ENCODE data around the gene RYR1.
"Not testable (repeated sequence)": the region's sequence is repeated elsewhere in the genome, so short reads cannot be mapped to it uniquely, and the experiment has no call there.

The RYR1 gene

DNA sequence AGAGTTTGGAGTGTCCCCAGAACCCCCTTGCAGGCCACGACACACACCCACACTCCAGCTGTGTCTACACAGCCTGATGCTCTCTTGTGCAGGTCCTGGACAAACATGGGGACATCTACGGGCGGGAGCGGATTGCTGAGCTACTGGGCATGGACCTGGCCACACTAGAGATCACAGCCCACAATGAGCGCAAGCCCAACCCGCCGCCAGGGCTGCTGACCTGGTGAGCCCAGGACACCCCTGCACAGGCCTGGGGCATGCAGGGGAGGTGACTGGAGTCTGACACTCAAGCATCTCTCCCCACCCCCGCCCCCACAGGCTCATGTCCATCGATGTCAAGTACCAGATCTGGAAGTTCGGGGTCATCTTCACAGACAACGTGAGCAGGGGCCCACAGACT, 144.3 kb downstream of the RYR1 start:
- no peak for DNase-seq

DNA sequence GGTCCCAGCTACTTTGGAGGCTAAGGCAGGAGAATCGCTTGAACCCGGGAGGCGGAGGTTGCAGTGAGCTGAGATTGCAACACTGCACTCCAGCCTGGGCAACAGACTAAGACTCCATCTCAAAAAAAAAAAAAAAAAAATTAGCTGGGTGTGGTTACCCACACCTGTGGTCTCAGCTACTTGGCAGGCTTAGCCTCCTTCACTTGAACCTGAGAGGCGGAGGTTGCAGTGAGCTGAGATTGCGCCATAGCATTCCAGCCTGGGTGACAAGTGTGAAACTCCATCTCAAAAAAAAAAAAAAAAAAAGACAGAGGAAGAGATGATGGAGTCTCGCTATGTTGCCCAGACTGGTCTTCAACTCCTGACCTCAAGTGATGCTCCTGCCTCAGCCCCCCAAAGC, 145.8 kb downstream of the RYR1 start:
- not testable (repeated sequence) for DNase-seq

DNA sequence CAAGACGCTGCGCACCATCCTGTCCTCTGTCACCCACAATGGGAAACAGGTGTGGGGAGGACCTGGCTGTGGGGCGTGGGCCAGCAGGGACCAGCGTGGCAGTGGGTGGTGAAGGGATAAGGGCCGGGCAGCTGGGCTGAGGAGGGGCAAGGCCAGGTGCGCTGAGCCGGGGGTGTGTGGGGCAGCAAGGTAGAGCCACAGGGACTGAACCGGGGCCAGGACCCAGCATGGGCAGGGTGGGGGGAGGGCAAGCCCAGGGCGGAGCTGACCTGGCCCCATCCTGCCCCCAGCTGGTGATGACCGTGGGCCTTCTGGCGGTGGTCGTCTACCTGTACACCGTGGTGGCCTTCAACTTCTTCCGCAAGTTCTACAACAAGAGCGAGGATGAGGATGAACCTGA, 146.6 kb downstream of the RYR1 start:
- DNase-seq: no peak

DNA sequence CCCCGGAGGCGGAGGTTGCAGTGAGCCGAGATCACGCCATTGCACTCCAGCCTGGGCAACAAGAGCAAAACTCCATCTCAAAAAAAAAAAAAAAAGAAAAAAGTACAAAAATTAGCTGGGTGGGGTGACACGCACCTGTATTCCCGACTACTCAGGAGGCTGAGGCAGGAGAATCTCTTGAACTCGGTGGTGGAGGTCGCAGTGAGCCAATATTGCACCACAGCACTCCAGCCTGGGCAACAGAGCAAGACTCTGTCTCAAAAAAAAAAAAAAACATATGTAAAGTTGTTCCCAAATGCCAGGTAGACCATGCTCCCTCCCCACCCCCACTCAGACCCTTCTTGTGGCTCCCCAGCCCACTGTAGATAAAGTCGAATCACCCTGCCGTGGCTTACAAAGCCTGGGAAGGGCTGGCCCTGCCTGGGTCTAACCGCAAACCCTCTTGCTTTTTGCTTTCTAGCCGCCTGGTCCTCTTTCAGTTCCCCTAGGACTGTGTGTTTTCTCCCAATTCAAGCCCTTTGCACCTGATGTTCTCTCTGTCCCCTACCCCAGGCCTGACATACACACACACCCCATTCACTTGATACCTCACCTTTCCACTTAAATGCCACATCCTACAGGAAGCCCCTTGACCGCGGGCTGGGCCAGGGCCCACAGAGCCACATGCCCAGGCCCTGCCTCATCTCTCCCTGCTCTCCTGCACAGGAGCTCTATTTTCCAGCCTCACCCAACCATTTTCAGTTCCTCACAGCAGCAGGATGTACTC, 149.9 kb downstream of the RYR1 start:
- no peak for DNase-seq

DNA sequence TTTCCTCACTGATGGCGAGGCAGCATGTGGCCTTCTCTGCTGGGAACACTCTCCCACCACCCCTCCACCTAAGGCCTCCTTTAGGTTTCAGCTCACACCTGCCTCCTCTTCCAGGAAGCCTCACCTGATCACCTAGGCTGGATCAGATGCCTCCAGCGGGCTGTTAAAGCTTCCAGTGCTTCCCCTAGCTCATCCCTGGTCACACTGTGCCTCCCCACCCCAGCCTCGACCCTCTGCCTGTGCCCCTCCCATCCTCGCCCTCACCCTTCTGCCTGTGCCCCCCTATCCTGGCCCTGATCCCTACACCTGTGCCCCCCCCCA, 150.5 kb downstream of the RYR1 start:
- no peak for DNase-seq

DNA sequence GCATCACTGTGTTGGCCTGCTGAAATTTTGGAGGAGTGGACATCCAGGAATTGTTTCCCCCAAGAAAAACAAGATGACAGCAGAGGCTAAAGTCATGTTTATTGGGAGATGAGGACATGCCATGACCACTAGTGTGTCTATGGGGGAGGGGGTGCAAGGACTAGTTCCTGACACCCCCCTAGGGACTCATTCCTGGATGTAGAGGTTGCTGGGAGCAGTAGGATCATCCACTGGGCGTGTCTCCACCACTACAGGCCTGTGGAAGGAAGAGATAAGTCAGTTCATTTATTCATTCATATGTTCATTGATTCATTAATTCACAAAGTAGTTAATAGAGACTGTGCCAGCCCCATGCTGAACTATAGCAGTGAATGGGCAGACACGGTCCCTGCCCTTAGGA, 154.1 kb downstream of the RYR1 start:
- DNase-seq: no peak

DNA sequence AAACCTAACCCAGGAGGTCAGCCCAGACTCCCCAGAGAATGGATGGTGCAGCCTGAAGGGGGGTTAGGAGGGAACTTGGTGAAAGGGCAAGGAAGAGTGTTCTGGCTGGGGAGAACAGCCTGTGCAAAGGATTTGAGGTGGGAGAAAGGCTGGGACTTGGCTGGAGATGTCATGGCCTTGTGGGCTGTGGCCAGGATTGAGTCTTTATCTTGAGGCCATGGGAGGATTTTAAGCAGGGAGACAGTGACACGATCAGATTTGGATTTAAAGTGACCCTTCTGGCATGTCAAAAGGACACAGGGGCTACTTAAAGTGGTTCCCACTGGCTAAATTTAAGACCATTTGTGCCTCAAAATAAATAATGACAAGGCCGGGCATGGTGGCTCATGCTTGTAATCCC, 154.6 kb downstream of the RYR1 start:
- no peak for DNase-seq

DNA sequence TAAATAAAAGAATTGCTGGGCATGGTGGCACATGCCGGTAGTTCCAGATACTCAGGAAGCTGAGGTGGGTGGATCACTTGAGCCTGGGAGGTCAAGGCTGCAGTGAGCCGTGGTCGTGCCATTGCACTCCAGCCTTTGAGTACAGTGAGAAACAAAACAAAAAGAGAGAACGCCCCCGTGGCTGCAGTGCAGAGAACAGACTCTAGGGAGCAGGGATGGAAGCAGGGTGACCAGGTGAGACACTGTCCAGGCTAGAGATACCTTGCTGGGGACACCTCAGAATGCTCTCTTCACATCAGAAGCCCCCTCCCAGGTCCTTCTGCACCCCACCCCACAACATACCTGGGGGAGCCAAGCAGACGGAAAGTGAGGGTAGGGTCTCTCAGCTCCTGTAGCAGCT, 159.4 kb downstream of the RYR1 start:
- no peak for DNase-seq

DNA sequence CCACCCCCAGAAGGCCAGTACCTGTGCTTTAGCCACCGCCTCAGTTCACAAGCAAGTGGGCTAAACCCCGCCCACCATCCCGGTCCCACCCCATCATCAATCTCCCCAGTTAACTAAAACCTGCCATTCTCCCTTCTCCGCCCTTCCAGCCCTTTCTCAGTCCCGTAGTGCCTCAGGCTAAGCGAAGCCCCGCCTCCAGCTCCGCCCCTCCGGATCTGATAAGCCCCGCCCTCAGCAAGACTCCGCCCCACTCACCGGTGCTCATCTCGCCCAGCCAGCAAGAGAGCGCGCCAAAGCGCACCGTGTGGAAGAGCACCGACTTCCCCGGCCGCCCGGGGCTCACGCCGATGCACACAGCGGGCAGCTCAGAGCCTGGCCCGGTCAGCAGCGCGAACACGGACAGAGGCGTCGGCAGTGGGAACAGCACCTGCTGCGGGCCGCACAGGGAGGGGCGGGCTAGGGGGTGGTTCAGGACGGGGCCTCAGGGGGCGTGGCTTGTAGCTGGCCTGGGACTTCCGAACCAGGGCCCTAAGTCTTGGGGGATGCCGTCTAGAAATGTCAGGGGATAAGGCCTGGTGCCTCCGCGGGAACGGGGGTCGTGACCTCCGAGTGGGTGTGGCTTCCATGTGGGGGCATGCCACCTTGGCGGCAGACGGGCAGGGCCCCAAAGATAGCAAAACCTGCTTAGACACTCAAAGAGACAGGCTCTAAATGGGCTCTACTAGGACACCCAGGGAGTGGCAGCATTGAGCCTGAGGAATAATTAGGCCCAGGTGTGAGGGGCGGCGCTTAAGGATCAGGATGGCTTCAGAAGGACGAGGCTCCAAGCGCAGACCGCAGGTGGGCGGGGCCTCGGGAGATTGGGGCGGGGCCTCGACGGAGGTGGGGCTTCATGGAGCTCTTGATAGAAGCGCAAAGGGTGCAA, 162.8 kb downstream of the RYR1 start:
- peak; percentile 53 for DNase-seq

DNA sequence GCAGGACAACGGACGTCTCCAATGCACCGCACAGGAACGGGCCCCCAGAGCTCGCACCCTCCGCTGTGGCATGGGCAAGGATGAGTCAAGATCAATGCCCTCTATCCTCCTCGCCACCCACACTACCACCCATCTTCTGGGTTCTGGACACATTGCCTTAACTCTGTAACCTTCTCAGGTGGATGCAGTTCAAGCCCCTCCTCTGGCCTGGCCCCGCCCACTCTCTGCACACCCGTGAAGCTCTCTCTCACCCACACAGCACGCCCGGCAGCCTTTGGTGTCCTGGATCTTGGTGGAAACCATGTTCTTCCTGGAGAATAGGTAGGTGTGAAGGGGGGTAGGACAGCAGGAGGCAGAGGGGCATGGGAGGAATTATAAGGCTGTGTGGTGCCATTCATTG, 163.6 kb downstream of the RYR1 start:
- DNase-seq: no peak

DNA sequence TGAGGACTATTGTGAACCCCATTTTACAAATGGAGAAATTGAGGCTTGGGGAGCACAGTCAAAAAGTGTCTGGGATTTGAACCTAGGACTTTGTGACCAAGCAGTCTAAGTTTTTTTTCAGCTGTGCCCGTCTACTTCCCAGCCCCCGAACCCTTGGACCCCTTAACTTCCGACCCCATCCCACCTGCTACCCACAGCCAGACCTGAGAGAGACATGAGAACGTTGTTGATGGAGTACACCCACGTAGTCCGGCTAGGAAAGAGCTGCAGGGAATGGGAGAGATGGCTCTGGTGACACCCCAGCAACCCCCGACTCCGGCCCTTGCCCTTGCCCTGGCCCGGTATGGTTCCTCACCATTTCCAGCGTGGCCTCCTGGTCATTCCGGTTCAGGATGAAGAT, 166.2 kb downstream of the RYR1 start:
- no peak for DNase-seq

DNA sequence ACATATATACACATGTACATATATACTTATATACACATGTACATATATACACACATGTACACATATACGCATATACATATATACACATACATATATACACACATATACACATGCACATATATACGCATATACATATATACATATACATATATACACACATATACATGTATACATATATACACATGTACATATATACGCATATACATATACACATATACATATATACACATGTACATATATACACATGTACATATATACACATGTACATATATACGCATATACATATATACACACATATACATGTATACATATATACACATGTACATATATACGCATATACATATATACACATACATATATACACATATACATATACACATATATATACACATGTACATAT, 169.4 kb downstream of the RYR1 start:
- not testable (repeated sequence) for DNase-seq

DNA sequence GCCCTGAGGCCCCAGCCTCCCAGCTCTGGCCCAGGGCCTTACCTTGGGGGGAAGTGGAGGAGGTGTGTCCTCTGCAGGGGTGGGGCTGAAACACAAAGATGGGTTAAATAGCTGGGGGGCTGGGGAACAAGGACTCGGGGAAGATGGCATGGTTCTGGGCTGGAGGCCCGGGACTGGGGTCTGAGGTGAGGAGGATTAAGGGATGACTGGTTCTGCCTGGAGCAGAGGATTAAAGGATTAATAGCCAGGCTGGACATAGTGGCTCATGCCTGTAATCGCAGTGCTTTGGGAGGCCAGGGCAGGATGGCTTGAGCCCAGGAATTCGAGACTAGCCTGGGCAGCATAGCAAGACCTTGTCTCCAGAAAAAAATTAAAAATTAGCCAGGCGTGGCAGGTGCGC, 172.6 kb downstream of the RYR1 start:
- DNase-seq: no peak

DNA sequence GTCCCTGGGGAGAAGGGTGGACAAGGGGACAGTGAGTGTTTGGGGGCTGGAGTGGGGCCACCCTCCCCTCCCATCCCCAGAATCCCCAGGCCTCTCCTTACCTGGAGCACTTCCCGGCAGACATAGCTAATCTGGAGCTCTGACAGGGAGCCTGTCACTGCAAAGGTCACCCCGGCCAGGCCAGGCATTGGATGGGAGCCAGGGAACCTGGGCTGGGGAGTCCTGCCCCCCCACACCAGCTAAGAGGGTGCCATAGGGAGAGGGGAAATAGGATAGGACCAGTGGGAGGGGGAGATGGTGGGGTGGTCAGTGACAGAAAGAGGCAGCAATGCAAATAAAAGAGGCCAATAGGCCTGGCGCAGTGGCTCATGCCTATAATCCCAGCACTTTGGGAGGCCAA, 180.8 kb downstream of the RYR1 start:
- DNase-seq: no peak

DNA sequence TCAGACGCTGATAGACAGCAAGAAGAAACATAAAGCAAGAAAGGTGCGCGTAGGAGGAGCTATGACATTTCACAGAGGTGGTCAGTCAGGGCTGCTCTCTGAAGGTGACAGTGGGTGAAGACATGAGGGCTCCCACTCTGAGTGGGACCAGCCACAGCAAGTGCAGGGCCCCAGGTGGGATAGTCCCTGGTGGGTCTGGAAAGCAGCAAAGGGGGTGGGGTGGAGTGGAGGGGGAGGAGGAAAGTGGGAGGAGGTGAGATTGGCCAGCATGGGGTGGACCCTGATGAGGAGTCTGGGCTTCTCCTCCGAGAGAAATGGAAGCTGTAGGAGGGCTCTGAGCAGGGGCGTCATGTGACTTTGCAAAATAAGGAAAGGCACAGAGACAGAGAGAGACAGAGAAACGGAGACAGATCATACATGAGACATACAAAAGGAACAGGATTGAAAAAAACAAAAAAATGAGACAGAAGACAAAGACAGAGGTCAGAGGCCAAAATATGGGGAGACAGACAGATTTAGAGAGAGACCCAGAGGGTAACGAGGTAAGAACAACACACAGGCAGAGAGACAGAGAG, 181.6 kb downstream of the RYR1 start:
- DNase-seq: no peak

DNA sequence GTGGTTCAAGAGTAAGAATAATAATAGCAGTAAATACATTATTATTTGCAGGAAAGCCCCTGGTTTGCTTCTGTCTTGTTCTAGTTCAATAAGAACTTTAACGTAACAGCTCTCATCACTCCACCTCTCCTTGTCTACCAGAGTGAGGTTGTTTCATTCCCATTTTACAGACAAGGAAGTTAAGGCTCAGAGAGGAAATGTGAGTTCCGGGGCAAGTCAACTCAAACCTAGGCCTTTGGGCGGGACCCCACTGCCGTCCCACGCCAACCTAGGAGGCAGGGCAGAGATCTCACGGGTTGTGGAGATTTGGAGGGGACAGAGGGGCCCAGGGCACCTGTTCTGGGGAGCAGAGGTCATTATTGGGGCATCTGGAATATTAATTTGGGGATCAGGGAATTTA, 182.8 kb downstream of the RYR1 start:
- no peak for DNase-seq

DNA sequence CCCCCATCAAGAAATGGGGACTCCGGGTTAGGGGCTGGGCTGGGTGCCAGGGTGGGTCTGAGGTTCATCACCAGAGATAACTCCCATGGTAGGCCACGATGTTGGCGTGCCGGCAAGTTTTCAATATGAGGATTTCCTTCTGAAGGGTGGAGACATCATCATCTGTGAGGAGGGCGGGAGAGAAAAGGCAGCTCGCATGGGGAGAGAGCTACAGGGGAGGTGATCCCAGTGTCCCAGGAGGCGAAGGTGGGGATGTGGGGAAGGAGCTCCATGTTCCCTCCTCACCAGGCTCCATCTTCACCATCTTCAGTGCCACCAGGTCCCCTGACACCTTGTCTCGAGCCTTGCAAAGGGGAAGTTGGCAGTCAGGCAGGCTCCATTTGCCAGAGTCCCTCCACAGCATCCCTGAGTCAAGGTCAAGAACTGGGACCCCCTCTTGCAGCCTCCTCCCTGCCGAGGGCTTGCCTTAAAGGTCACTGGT, 183.8 kb downstream of the RYR1 start:
- no peak for DNase-seq

DNA sequence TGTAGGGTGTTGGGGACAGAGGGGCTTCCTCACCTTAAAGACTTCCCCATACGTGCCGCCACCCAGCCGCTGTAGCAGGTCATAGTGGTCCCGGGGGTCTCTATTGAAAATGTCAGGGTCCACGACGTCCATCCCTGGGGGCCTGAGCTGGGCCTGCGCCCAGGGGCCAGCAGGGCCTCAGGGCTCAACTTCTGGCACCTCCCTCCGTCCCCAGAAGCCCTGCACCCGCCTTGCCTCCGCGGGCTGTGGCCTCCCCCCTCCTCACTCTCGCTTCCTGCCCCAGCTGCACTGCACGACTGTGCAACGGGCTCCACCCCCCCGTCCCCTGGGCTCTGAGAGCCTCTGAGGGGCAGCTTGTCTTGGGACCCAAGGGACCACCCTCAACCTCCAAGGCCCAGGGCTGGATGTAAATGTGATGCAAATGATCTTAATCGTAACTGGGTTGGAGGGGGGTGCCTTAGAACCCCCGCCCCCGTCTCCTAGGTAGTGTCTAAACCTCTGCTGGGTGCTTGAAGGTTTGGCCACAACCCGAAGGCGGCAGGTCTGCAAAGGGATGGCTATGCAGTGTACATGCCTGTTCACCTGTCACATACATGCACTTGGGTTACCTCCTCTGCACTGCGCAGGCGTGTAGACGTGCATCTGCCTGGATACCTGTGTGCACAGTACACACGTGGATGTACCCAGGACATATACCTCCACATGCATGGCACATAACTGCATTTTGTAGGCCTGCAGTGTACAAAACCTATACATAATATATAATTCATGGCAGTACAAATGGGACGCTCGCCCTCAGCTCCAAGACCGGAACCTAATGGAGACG, 184.5 kb downstream of the RYR1 start, which contains the start of gene MAP4K1:
MAP4K1 (minus strand) TSS at position 190 of the 826 bp plus-strand sequence; CDS start at position 132, 58 bp downstream.
- DNase-seq: no peak

DNA sequence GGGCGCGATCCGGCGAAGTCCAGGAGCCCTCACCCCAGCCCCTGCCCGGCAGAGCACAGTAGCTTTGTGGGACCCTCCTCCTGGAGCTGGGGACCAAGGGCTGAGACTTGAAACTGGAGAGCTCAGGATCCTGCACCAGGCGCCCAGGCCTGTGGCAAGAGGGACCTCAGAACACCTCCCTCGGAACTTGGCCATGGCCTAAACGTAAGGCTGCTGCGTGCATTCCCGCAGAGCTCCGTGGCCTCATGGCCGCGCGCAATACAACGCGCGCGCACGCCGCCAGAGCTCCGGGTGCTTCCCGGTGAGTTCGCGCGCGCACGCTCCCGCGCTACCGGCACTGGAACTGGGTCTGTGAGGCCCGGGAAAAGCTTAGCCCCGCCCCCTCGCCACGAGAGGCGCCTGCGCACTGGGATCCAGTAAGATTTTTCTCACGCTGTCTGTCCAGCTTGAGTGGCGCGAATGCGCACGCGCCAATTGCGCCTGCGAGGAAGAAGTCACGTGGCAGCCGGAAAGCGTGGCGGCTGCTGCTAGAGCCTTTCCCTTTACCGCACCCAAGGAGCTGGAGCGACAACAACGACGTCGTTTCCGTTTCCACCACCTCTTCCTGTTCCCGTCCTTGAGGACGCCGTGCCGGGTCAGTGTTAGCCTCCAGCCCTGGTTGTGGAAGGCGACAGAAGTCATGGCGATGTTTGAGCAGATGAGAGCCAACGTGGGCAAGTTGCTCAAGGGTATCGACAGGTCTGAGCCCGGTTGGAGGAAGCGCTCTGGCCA, 185.3 kb downstream of the RYR1 start, which contains the start of gene EIF3K:
EIF3K (plus strand) TSS at position 599 of the 771 bp plus-strand sequence; CDS start at position 680, 81 bp downstream.
- peak; percentile 85 for DNase-seq

DNA sequence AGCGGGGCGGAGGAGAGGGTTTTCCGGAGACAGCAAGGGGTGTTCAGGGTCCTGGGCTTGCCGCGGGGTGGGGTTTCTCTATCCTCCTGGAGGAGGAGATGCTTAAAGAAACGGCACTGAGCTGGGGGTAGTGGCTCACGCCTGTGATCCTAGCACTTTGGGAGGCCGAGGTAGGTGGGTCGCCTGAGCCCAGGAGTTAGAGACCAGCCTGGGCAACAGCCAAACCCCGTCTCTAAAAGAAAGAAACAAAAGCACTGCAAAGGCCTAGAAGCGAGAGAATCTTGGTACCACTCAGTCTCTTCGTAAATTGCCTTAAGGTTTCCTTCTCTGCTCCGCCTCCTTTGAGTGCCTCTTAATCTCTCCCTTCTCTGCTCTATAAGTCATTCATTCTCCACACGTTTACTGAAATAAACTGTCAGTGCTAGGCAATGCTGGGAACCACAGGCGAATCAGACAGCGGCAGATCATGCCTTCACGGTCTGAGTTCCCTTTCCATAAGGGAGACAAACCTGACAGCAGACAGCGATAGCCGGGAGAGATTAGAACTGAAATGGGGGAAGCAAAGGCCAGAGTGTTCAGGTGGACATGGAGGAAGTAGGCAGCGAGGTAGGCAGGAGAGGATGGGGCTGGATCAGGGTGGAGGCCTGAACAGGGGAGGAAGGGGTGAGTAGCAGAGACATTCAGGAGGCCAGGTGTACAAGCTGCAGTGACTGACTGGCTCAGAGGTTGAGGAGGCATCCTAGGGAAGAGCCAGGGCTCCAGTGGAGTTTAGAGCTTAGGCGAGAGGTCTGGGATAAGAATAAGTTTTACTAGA, 186.1 kb downstream of the RYR1 start:
- no peak for DNase-seq

DNA sequence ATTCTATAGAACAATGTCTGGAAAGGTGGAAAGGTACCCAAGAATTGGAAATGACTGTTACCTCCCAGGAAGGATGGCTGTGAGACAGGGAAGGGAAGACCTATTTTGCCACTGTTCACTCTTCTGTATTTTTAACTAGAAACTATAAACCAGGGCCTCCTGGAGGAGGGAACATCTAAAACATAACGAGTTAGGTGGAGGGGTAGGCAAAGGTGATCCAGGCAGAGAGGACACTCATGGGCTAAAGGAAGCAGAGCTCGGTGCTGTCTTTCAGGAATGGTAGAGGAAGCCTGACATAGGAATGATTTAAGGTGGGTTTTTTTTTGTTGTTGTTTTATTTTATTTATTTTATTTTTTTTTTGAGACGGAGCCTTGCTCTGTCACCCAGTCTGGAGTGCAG, 191.3 kb downstream of the RYR1 start:
- DNase-seq: no peak
